Hindlimb muscle (tissue), 1 donor: ENCODE measurements around the gene TMCO4. TPM values are rescaled to one million over a fixed set of nuclear protein-coding genes. Genes with fewer than 3 reads are reported as not detected.
"Not testable (repeated sequence)": the region's sequence is repeated elsewhere in the genome, so short reads cannot be mapped to it uniquely, and the experiment has no call there.

ENCODE experiments used
- DNase-seq: peaks from one replicate; pipeline ENCODE4 v3.0.0-alpha.2; 2013
- polyA plus RNA-seq: library from polyadenylated mRNA; unstranded; fragments of 120-200 nt; gene quantifications from one replicate; pipeline ENCODE4 v1.2.1, GENCODE V29; 2013; ENCODE audit not compliant: insufficient read length

TMCO4 gene
- polyA plus RNA-seq, 1 donor = 2.1 TPM

DNA sequence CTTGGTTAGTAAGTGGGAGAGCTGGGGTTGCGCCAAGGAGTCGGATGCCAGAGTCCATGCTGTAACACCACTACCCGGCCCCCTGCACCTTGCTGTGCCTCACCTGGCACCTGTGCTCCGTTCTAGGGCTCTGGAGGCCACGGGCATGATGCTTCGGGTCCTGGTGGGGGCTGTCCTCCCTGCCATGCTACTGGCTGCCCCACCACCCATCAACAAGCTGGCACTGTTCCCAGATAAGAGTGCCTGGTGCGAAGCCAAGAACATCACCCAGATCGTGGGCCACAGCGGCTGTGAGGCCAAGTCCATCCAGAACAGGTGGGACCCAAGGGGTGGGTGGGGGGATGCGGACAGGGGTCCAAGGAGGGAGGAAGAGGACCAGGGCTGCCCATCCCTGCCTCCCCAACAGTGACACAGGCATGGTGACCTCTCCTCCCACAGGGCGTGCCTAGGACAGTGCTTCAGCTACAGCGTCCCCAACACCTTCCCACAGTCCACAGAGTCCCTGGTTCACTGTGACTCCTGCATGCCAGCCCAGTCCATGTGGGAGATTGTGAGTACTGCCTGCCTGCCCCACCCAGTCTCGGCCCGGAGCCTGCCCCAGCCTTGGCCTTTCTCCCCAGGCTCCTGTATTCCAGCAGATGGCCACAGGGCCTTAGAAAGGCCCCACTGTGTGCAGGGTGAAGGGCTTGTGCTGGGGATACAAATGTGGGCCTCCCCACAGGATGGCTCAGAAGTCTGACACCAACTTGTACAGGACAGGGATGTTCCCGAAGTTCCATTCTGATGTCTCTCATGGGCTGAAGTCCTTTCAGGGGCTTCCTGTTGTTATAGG is 144.6 kb downstream of the TMCO4 start:
- no peak for DNase-seq

GRCh38 chr1:19654386-19654785 is 145.3 kb downstream of the TMCO4 start:
- no peak for DNase-seq

DNA sequence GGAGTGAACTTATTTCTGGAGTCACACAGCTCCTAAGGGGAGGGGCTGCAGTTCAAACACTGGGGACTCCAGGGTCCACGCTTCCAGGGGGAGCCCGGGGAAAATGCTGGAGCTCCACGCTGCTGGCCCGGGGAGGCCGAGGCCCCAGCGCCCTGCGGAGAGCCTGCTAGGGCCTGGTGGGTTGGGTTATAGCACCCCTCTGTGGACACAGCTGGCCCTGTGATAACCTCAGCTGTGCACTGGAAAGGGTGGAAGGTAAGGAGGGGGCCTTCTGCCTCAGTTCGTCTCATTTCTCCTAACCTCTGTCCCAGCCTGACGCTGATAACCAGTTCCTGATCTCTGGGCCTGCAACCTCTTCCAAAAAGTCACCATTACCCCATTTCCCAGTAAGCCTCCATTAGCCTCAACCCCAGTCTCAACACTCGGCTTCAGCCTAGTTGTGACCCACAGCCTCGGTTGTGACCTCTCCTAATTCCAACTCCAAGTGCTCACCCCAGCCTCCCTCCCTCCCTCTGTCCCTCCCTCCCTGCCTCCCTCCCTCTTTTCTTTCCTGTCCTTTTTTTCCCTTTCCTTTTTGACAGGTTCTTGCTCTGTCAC is 148.5 kb downstream of the TMCO4 start:
- DNase-seq = no peak

DNA sequence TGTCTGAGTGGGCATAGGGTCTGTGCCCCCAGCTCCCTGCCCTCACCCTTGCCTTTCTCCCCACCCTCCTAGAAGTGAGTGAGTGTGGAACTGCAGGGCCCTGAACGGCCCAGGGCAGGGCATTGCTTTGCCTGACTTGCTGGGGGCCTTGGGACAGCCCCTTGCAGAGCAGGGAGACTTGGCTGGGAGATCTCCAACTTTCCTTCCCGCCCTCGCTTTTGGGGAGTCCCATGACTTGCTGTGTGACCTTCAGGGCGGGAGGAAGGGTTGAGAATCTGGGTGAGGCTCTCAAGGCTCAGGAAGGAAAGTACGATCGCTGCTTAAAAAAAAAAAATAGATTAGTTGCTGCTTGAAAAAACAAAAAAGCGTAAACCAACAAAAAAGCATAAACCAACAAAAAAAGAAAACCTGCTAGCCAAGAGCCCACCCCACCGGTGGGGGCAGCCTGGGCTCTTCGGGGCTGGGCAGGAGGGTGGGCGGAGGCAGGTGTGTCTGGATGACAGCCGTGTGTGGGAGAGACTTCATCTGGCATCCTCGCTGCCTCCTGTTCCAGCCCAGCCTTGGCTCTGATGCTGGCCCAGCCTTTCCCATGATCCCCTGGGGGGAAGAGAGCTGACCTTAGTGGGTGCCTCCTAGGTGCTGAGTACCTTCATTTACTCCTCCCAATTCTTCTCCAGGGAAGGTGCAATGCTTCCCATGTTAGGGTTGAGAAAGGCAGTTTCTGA is 149.1 kb downstream of the TMCO4 start:
- no peak for DNase-seq

- no peak for DNase-seq
These were observed 151.0 kb downstream of the TMCO4 start for GRCh38 chr1:19648689-19649088.

GRCh38 chr1:19648239-19648638 is 151.5 kb downstream of the TMCO4 start:
- no peak for DNase-seq

DNA sequence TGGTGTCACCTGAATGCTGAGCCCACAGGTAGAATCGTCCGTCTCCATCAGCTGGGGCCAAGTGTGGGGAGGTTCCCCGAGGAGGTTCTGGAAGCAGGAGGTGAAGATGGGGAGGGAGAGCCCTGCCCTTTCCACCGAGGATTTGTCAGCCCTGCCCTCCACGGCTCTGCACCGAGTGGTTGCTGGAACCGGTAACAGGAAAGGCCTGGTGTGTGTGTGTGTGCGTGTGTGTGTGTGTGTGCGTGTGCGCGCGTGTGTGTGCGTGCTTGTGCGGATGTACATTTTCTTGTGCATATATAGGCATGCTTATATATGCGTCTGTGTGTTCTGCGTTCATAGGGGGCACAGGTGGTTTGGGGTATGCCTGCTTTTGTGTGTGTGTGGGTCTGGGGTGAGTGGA is 152.1 kb downstream of the TMCO4 start:
- no peak for DNase-seq

- DNase-seq = no peak
These were observed 153.1 kb downstream of the TMCO4 start for GRCh38 chr1:19646377-19647319.

- no peak for DNase-seq
These were observed 154.1 kb downstream of the TMCO4 start for GRCh38 chr1:19645411-19646251.

DNA sequence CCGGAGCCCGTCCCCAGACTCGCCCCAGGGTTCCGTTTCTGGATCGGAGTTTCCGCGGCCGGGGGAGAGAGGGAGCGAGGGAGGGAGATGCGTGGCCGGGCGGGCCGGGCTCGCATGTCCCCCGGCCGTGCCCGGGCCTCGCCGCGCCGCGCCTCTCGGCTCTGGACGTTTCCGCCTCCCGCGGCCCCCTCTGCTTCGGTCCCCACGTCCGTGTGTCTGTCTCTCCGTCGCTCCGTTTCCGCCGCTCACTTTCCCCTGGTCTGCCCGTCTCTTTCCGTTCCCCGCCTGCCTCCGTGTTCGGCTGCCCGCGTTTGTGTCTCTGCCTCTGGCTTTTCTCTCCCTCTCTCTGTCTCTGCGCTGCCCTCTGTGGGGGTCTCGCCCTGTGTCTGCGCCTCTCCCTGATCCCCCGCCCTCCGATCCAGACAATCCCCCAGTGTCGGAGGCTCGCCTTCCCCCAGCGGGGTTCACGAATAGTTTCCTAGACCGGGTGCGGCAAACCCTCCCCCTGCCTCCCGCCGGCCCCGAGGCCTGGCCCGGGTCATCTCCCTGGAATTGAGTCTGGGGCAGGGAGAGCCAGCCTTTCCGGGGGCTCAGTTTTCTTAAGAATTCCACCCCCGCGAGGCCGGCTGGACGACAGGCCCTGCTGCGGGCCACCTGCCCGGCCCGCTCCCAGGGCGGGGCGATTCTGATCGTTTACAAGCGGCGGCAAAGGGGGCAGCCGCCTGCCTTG is 154.9 kb downstream of the TMCO4 start:
- DNase-seq = no peak

- no peak for DNase-seq
These were observed 155.4 kb downstream of the TMCO4 start for GRCh38 chr1:19644395-19644680.

DNA sequence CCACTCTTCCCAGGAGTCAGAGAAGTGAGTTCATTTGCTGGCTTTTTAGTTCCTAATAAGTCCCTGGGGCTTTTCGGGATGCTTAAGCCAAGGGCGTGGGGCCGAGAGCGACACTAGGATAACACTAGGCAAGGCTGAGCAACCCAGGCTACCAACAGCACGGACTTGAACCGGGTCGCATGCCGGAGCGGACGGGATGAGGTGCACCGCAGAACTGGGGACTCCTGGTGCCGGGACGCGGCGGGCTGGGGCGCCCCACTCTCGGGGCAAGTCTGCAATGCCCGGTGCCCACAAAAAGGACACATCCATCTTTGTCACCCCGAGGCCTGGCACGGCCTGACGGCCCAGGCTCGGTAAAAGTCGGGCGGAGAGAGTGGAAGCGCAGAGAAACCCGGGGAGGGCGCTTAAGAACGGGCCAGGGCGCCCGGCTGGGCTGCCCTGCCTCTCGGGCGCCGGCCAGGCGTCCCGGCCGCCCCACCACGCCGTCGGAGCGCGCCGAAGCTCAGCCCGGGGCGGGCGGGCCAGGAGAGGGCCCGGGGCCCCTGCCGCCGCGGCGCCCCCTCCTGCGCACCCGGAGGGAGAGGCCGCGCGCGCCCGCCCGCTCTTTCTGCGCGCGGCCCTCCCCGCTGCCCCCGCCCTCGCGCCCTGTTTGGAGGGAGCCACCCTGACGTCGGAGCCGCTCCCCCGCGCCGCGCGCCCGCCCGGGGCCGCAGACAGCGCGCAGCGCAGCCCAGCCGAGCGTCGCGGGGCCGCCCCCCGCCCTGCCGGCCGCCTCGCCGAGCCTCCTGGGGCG is 155.9 kb downstream of the TMCO4 start, which contains the start of gene NBL1:
Gene NBL1 (plus strand): TSS at position 710 of the 793 bp plus-strand sequence. CDS start 10,720 bp downstream, outside the sequence.
- DNase-seq = peak; percentile 81

DNA sequence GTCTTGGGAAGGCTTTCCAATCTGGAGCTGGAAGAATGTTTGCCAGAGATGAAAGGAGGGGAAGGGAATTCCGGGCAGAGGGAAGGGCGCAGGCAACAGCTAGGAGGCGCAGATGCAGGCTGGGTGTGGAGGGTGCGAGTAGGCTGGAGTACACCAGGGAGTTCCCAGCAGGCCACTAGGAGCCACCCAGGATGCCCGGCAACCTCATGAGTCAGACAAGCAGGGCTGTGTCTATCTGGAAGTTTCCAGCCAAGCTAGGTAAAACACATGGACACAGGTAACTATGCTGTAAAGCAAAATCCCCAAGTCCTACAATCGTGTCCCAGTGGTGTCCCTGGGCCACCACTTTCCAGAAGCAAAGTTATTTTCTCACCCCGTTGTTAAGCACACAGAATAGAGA is 156.6 kb downstream of the TMCO4 start:
- no peak for DNase-seq

- no peak for DNase-seq
These were observed 159.1 kb downstream of the TMCO4 start for GRCh38 chr1:19640363-19641316.

DNA sequence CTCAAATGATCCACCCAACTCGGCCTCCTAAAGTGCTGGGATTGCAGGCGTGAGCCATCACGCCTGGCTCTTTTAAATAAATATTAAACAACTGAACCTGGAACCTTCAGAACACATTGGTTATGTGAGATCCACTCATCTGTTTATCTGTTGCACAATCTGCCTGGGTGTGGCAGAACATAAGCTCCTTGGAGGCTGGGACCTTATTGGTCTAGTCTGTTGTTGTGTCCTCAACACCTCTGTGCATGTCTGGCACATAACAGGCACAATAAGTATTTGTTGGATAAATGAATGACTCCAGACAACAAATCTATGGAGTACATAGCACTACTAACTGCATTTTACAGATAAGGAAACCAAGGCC is 159.7 kb downstream of the TMCO4 start:
- no peak for DNase-seq

- DNase-seq = not testable (repeated sequence)
These were observed 160.5 kb downstream of the TMCO4 start for GRCh38 chr1:19639228-19639627.

DNA sequence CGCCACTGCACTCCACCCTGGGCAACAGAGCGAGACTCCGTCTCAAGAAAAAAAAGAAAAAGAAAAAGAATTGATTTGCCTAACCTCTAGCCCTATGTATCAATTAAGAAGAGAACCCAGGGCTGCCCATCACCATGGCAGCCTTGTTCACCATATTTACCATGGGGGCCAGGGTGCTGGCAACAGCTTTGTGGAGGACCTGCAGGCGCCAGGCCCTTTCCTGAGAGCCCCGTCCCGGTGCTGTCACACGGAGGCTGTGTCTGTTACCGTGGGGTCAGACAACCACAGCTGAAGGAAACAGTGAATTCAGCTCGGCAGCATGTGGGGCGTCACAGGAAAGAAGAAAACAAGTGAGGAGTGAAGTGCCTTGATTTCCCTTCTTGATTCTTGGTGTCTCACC is 162.1 kb downstream of the TMCO4 start:
- DNase-seq = no peak

GRCh38 chr1:19636749-19637148 is 163.0 kb downstream of the TMCO4 start:
- not testable (repeated sequence) for DNase-seq

DNA sequence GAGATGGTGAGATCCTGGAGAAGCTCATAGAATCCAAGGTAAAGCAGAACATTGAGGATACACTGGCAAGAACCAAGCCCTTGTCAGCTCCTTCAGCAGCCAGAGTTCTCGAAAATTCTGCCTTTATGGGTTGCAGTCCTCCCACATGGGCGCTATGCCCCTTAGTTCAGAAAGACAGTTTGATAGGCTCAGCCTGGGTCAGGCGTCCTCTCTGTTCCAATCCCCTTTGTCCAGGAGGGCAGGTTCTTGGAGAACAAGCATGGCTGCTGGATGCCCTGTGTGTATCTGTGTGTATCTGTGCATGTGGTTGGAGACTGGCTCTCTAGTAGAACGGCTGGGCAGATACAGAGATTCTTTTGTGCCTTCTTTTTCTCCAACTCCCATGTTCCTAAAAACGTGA is 163.7 kb downstream of the TMCO4 start:
- no peak for DNase-seq
